GM03348 (cell line): ENCODE data around the gene DMRTB1.

Experiments
- DNase-seq: peaks from one replicate; pipeline ENCODE4 v3.0.0; 2012; ENCODE audit warnings: low spot score

Gene DMRTB1

GRCh38 chr1:53435151-53435550 is 24.0 kb upstream of the DMRTB1 start:
- no peak for DNase-seq

GRCh38 chr1:53438427-53439336 is 20.5 kb upstream of the DMRTB1 start:
- no peak for DNase-seq

GRCh38 chr1:53439337-53440207 is 19.6 kb upstream of the DMRTB1 start:
- no peak for DNase-seq

GRCh38 chr1:53440633-53441032 is 18.6 kb upstream of the DMRTB1 start:
- DNase-seq, result no peak

GRCh38 chr1:53442299-53442698 is 16.9 kb upstream of the DMRTB1 start:
- no peak for DNase-seq

GRCh38 chr1:53446051-53446450 is 13.1 kb upstream of the DMRTB1 start:
- DNase-seq, result no peak

GRCh38 chr1:53447413-53447812 is 11.8 kb upstream of the DMRTB1 start:
- DNase-seq, result no peak

GRCh38 chr1:53448241-53448841 is 10.9 kb upstream of the DMRTB1 start:
- no peak for DNase-seq

GRCh38 chr1:53449021-53449420 is 10.2 kb upstream of the DMRTB1 start:
- DNase-seq, result peak; percentile 71

- DNase-seq, result no peak
These were observed 9.5 kb upstream of the DMRTB1 start for GRCh38 chr1:53449693-53450092.

- no peak for DNase-seq
These were observed 9.0 kb upstream of the DMRTB1 start for GRCh38 chr1:53450225-53450624.

GRCh38 chr1:53454019-53454418 is 5.2 kb upstream of the DMRTB1 start:
- no peak for DNase-seq

GRCh38 chr1:53455364-53455991 is 3.7 kb upstream of the DMRTB1 start:
- no peak for DNase-seq

GRCh38 chr1:53458634-53459033 is 565 bp upstream of the DMRTB1 start:
- no peak for DNase-seq

GRCh38 chr1:53460211-53460634 is 1.0 kb downstream of the DMRTB1 start:
- no peak for DNase-seq

- DNase-seq, result no peak
These were observed 1.6 kb downstream of the DMRTB1 start for GRCh38 chr1:53460666-53461322.

GRCh38 chr1:53461323-53462044 is 2.3 kb downstream of the DMRTB1 start:
- no peak for DNase-seq

- DNase-seq, result no peak
These were observed 3.0 kb downstream of the DMRTB1 start for GRCh38 chr1:53462193-53462592.

GRCh38 chr1:53462769-53463501 is 3.7 kb downstream of the DMRTB1 start:
- DNase-seq, result no peak
